Measurements from ENCODE around the gene MRTFA.

DNA sequence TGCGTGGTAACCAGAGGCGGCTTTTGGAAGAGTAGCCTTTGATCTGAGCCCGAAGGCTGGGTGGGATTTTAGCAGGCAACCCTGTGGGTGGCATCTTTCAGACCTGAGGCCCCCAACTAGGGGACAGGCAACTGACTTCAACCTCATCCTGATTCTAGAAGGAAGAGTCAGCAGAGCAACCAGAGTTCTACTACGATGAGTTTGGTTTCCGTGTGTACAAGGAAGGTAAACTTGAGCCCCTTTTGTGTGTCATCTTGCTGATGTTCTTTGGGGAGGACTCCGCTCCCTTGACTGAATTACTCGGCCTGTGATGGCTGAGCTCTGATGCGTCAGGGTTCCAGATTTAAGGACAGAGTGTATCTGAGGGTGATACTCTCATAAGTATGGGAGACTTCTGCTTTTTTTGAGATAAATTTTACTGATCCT is 234.5 kb downstream of the MRTFA start:
- TF ChIP-seq, protein P1, sequence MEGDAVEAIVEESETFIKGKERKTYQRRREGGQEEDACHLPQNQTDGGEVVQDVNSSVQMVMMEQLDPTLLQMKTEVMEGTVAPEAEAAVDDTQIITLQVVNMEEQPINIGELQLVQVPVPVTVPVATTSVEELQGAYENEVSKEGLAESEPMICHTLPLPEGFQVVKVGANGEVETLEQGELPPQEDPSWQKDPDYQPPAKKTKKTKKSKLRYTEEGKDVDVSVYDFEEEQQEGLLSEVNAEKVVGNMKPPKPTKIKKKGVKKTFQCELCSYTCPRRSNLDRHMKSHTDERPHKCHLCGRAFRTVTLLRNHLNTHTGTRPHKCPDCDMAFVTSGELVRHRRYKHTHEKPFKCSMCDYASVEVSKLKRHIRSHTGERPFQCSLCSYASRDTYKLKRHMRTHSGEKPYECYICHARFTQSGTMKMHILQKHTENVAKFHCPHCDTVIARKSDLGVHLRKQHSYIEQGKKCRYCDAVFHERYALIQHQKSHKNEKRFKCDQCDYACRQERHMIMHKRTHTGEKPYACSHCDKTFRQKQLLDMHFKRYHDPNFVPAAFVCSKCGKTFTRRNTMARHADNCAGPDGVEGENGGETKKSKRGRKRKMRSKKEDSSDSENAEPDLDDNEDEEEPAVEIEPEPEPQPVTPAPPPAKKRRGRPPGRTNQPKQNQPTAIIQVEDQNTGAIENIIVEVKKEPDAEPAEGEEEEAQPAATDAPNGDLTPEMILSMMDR (IDR thresholded peaks at IDR 0.05): no peak
- TF ChIP-seq RAD21 (IDR thresholded peaks at IDR 0.05; ENCODE audit: low read length): no peak
- no peak for TF ChIP-seq NFIC (IDR thresholded peaks at IDR 0.05; ENCODE audit: borderline replicate concordance)
- TF ChIP-seq GABPA (IDR thresholded peaks at IDR 0.05; ENCODE audit: low read depth): no peak
- TF ChIP-seq POLR2AphosphoS5 (IDR thresholded peaks at IDR 0.05; ENCODE audit: low read depth, low read length): no peak
- TF ChIP-seq EP300 (IDR thresholded peaks at IDR 0.05; ENCODE audit: borderline replicate concordance in 1 of 2, low read depth in 1 of 2, low read length in 1 of 2): no peak
- no peak for TF ChIP-seq FOXJ3 (CRISPR knock-in tag; IDR thresholded peaks at IDR 0.05)
- TF ChIP-seq TAF1 (IDR thresholded peaks at IDR 0.05; ENCODE audit: borderline replicate concordance, low read depth, low read length): no peak
- TF ChIP-seq, protein P2, sequence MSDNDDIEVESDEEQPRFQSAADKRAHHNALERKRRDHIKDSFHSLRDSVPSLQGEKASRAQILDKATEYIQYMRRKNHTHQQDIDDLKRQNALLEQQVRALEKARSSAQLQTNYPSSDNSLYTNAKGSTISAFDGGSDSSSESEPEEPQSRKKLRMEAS (IDR thresholded peaks at IDR 0.05; ENCODE audit: low read depth): no peak
- TF ChIP-seq MXI1 (IDR thresholded peaks at IDR 0.05; ENCODE audit: low read depth, low read length): no peak
- TF ChIP-seq CHD2 (IDR thresholded peaks at IDR 0.05; ENCODE audit: low read length, partially characterized antibody): no peak

Data from SK-N-SH (cell line).